PFSK-1 (cell line): ENCODE measurements around the gene FOSL1.

ENCODE experiments used
- POLR2AphosphoS5 ChIP-seq: IDR thresholded peaks from 2 replicates; pipeline ENCODE4 v1.6.1; 2012; ENCODE audit warnings: low read depth, mild to moderate bottlenecking, control low read depth, low read length, moderate library complexity
- SIN3A ChIP-seq: IDR thresholded peaks from 2 replicates; pipeline ENCODE4 v1.6.1; 2012; ENCODE audit warnings: mild to moderate bottlenecking, low read length, moderate library complexity, borderline replicate concordance; ENCODE audit not compliant: insufficient read depth
- TF ChIP-seq, protein P1 (sequence below), 2 experiments: IDR thresholded peaks; 2 replicates each; pipeline versions ENCODE4 v1.6.1 to v1.8.0; 2011 to 2012; ENCODE audit warnings: low read depth in 2 of 2, low read length in 2 of 2, control low read depth in 1 of 2, inconsistent platforms in 1 of 2, mild to moderate bottlenecking in 1 of 2, moderate library complexity in 1 of 2; ENCODE audit not compliant: insufficient read depth in 1 of 2

DNA sequence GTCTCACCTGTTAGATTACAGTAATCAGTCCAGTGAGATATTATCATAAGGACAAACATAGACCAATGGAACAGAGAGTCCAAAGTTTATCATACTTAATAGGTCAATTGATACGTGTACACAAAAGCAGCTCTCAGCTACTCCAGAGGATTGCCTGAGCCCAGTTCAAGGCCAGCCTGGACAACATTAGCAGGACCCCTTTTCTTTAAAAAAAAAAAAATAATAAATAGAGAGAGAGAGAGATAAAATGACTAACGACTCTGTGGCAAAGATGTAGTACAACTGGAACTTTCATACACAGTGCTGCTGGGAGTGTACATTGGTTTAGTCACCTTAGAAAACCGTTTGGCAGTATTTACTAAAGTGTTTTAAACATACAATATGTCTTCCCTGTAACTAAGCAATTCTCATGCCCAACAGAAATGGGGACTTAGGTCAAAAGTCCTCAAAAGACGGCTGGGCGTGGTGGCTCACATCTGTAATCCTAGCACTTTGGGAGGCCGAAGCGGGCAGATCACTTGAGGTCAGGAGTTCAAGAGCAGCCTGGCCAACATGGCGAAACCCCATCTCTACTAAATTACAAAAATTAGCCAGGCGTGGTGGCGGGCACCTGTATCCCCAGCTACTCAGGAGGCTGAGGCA lies 55.8 kb downstream of the FOSL1 start:
- TF ChIP-seq POLR2AphosphoS5 (no peak), SIN3A (no peak)
- TF ChIP-seq, protein P1, sequence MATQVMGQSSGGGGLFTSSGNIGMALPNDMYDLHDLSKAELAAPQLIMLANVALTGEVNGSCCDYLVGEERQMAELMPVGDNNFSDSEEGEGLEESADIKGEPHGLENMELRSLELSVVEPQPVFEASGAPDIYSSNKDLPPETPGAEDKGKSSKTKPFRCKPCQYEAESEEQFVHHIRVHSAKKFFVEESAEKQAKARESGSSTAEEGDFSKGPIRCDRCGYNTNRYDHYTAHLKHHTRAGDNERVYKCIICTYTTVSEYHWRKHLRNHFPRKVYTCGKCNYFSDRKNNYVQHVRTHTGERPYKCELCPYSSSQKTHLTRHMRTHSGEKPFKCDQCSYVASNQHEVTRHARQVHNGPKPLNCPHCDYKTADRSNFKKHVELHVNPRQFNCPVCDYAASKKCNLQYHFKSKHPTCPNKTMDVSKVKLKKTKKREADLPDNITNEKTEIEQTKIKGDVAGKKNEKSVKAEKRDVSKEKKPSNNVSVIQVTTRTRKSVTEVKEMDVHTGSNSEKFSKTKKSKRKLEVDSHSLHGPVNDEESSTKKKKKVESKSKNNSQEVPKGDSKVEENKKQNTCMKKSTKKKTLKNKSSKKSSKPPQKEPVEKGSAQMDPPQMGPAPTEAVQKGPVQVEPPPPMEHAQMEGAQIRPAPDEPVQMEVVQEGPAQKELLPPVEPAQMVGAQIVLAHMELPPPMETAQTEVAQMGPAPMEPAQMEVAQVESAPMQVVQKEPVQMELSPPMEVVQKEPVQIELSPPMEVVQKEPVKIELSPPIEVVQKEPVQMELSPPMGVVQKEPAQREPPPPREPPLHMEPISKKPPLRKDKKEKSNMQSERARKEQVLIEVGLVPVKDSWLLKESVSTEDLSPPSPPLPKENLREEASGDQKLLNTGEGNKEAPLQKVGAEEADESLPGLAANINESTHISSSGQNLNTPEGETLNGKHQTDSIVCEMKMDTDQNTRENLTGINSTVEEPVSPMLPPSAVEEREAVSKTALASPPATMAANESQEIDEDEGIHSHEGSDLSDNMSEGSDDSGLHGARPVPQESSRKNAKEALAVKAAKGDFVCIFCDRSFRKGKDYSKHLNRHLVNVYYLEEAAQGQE (IDR thresholded peaks at IDR 0.05; ENCODE audit: insufficient read depth in 1 of 2, low read depth in 2 of 2, low read length in 2 of 2): no peak
